Stimulated activated CD4-positive, alpha-beta T cell treated with anti-CD3 and anti-CD28 coated beads, Interleukin-2, amount 100 ng/mL, for 48 hours (primary cell): ENCODE results near the gene SAMD4B.
"Not testable (repeated sequence)": the region's sequence is repeated elsewhere in the genome, so short reads cannot be mapped to it uniquely, and the experiment has no call there.

Experiments
- DNase-seq, 2 donors: peaks; one replicate each; pipeline ENCODE4 v3.0.0-alpha.2; 2020

SAMD4B gene

DNA sequence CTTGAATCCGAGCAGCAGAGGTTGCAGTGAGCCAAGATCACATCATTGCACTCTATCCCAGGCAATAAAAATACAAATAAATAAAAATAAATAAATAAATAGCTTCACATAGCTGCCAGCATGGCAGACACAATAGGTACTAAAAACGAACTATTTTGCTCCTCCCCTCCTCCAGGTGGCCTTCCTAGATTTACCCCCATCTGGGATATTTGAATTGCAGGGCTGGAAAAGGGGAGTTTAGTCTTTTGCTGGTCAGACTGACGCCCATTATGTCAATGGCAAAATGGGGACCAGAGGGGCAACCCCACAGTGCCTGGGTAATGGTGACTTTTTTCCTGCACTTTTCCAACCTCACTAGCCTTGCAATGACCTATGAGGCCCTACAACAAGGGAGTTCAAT lies 5.7 kb upstream of the SAMD4B start:
- no peak for DNase-seq

DNA sequence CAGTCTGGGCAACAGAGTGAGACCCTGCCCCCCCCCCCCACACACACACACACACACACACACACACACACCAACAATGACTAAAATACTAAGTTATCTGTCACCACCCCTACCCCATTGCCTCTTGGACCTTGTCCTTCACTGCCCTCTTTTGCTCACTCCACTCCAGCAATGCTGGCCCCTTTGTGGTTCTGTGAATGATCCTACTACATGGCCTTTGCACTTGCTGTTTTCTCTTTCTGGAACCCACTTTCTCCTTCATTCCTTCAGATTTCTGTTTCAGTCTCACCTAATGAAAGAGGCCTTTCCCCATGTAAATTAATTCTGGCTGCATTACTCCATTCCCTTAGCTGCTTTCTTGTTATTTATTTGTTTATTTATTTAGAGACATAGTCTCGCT lies 2.5 kb upstream of the SAMD4B start:
- no peak for DNase-seq

DNA sequence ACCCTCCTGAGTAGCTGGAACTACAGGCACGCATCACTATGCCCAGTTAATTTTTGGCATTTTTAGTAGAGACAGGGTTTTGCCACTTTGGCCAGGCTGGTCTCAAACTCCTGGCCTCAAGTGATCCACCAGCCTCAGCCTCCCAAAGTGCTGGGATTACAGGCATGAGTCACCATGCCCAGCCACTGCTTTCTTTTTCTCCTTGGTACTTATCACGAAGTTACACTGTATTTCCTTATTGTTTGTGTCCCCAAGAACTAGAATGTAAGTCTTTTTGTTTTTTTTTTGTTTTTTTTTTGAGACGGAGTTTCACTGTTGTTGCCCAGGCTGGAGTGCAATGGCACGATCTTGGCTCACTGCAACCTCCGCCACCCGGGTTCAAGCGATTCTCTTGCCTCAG lies 2.1 kb upstream of the SAMD4B start:
- DNase-seq = not testable (repeated sequence)

DNA sequence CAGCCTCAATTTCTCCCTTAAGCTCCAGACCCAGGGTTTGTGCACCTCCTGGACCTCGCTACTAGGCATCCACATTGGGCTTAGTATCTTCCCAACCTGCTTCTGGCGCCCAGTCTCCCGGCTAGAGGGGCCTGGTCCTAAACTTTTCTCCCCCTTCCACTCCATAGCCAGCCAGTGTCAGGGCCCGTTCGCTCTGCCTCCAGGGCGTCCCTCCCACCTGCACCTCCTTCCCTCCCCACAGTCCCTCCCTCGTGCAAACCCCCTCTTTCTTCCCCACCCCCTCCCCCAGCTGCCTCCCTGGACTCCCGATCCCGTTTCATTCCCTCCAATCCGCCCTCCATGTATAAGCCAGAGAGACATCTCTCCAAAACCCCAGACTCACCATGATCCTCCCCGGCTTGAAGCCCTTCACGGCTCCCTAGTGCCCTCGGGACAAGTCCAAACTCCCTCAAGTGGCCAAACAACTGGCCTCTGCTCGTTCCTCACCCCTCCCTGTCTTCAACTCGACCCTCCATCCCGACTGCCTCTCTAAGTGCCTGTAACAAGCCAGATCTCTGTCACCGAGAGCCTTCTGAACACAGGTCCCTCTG lies 997 bp upstream of the SAMD4B start:
- DNase-seq = peak in 1 of 2 donors; percentile 30

DNA sequence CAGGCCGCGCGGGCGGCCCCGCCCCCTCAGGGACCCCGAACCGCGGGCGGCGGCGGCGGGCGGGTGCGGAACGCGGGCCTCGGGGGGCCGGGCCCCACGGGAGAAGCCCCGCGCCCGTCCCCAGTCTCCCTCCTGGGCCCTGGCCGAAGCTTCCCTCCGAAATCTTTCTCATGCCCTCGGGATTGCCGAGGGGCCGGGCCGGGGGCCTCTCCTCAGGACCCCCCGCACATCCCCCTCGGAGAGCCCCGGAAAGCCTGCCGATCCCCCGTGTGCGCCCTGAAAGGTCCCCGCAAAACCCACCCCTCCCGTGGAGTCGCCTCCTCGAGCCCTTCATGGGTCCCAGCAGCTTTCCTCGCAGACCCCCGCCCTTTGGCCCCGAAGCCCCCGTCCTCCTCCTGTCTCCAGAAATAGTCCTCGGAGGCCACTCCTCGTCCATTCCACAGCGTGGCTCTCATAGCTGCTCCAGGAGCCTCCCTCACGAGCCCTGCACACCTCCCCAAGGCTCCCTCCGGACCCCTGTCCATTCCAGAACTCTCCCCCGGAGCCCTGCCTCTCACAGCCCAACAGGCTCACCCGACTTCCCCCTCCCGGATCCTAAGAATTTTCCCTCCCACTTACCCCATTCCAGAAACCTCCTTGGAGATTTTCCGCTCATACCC lies 555 bp downstream of the SAMD4B start:
- no peak for DNase-seq

DNA sequence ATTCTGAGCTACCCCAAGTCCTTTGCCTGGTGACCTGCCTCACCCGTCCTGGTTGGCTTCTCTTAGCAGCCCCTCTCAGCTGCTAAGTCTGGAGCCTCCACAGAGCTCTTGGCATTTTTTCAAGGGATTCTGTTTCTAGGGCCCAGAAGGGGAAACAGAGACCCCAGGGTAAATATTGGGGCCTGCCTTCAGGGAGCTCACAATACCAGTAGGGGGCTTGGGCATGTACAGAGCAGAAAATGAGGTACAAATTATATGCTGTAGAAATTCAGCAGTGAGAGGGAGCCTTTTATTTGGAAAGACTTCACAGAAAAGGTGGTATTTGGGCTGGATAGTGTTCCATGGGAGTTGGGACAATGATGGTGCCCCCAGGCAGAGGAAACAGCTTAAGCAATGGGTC lies 3.7 kb downstream of the SAMD4B start:
- DNase-seq = no peak

DNA sequence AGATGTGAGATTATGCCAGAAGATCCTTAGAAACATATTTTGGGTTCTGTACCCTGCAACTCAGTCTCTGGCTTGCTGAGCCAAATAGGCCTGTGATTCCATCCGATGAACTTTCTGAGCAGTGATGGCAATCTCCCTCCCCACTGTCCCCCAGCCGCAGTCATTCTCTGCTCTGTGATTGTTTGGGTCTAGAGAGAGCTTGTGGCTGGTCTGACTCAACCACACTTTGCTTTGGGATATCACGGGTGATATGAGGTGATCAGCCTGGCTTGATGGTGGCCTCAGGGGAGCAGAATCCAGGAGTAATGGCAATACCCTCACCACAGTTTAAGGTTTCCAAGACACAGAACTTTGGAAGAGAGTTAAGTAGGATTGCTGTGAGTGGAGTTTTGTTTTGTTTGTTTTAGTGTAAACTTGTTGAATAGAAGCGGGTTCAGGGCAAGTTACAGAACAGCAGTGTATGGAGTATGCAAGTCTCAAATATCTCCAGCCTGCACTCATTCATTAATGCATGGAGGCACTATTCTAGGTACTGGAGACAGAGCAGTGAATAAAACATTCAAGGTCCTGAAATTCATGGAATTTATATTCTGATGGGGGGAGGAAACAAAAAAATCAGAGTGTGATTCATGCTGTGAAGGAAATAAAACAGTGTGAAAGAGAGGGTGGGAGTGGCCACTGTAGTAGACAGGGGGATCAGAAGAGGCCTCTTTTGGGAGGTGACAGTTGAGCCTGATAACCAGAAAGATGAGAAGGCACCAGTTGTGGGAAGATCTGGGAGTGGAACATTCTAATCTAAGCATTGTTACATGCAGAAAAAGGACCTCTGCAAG lies 5.3 kb downstream of the SAMD4B start:
- no peak for DNase-seq

DNA sequence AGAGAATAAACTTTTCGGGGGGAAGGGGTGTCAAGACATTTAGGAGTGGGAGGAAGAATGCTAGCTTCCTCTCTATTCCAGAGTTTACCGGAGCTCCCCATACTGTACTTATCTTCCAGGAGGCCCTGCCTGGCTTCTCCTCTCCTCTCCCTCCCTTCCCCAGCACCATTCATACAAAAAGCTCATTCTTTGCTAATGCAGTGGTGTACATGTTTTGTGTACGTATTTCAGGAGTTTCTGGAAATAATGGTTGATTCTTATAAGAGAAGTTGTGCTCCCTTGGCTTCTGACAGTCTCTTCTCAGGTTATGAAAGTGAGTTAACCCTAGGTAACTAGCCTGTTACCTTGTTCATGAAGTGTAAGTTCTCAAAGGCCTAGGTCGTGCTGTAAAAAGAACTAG lies 7.1 kb downstream of the SAMD4B start:
- DNase-seq = no peak

DNA sequence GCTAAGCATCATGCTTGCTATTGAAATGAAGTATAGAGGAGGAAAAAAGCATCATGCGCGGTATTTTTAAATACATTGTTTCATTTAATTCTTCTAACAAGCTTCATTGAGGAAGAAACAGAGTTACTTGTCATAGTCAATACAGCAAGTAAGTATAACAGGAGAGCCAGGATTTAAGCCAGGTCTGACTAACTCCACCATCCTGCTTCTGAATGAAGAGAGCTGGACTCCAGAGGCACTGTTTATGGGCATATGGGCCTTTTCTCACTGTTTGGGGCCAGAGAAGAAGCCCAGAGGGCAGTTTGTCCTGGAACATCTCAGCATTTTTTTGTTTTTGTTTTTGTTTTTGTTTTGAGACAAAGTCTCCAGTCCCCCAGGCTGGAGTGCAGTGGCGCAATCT lies 7.9 kb downstream of the SAMD4B start:
- DNase-seq = no peak

DNA sequence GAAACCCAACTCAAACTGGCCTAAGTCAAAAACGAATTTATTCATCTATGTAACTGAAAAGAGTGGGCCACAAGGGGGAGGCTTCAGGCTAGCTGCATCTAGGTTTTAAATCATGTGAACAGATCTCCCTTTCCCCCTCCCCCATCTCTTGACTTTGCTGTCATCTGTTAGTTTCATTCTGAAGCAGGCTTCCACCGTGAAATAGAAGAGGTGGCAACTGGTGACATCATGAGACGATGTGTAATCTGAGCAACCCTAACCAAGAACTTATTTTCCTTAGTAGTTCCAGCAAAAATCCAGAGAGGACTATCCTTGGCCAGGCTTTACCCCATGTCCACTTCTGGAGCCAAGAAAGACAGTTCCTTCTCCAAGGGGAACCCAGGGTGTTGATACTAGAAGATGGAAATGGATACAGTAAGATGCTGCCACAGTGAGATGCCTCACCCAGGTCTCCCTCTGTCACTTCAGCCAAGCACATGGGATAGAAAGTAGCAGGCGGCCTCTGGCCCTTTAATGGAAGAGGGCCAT lies 9.4 kb downstream of the SAMD4B start:
- peak; percentile 25 to 44 for DNase-seq

DNA sequence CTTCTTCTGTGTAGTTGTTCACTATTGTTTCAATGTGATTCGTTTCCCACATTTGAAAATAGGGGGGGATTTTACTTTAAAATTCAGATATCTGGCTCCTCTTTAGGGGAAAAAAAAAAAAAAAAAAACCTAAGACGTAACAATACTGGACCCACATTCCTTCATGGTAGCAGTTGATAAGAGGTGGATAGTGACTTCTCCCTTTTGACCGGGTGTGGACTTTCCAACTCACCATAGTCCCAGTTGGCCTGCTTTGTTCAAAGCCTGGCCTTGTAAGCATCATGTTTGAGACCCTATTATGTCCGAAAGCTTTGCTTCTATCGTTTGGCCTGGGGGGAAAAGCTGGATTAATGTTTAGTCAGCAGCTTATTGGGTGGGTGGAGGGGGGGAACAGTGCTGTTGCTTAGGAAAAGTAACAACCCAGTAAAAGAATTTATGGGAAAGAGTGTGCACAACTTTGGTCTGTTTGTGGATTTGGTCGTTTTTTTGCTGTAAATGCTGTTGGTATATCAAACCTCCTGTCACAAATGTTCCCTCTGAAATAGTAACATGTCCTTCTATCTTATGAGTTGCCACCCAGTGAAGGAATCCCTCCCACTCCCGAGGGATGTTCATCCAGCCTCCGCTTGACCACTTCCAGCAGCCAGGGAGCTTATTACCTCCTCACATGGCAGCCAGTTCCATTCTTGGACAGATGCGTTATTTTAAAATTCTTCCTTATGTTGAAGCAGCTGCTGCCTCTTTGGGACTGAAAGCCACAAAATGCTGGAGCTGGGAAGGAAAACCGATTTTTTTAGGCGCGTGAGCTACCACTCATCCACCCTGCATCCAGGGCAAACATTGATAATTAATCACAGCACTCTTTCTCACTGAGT lies 10.4 kb downstream of the SAMD4B start:
- DNase-seq = no peak

DNA sequence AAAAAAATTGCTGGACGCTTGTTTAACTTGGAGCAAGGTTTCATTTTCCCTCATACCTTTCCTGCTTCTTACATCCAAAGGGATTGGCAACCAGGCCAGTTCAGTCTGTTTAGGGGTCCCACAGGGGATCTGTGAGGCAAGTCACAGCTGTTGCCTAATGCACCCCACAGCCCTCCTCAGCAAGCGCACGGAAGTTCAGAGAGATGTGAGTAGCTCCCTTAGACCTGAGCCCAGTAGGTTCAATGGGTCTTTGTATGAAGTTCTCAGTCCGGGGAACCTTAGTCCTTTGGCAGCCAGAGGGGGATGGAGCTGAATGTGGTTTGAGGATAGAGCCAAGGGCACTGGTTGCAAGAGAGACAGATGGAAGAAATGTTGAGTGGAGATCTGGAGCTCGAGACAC lies 13.0 kb downstream of the SAMD4B start:
- DNase-seq = no peak

DNA sequence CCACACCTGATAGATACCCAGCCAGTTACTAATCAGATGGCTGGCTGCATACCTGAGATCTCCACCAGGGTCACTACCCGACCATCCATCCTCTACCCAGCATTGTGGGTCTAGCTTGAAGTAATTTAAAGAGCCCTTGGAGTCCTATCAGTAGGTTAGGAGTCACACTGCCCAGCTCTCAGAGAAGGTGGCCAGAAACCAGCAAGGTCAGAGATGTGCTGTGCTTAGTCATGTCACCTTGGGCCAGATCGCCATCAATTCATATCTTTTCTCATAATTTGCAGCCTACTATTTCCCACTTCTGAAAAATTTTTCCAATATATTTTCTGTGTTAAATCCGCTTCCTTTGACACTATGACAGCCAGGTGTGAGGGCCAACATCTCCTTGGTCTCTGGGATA lies 13.9 kb downstream of the SAMD4B start:
- DNase-seq = no peak

DNA sequence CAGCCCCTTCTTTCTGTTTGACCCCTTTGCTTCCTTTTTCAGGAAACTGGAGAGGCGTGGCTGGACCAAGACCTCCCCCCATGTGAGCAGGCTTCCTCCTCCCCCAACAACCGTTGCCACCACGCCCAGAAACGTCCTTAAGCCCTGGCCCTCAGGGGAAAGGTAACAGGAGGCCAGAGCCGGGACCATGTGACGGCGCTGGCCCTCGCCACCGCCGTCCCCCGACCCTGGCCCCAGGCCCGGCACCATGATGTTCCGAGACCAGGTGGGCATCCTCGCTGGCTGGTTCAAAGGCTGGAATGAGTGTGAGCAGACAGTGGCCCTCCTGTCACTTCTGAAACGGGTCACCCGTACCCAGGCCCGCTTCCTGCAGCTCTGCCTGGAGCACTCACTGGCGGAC lies 14.4 kb downstream of the SAMD4B start:
- DNase-seq = no peak

DNA sequence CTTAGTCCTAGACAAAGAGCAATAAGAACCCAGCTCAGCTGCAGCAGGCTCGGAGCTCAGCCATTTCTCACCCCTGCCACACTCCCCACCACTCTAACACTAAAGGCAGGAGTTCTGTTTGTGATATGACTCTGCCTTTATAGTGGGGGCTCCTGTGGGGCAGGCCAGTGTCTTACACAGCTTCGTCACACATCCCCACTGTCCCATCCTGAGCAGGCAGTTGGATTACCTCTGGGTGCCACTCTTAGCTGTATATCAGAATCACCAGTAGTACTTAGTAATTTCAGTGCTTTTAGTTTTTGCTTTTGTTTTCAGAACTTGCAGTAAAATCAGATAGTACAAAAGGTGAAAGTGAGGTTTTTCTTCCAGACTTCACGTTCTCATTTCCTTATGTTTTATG lies 16.8 kb downstream of the SAMD4B start:
- DNase-seq = no peak

DNA sequence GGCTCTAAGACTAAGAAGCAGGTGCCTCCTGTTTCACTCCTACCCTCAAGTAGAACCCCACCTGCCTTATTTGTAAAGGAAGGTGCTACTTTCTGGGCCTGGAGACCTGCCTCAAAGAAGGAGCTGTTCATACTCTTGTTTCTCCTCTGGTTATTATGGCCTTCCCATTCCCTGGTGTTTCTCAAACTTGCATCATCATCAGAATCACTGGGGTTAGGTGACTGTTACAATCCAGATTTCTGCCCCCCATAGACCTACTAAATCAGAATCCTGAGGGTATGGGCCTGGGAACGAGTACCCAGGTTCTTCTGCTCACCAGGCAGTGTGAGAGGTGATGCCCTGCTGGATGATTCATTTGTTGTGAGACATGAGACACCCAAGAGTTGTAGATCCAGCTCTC lies 18.4 kb downstream of the SAMD4B start:
- DNase-seq = no peak

DNA sequence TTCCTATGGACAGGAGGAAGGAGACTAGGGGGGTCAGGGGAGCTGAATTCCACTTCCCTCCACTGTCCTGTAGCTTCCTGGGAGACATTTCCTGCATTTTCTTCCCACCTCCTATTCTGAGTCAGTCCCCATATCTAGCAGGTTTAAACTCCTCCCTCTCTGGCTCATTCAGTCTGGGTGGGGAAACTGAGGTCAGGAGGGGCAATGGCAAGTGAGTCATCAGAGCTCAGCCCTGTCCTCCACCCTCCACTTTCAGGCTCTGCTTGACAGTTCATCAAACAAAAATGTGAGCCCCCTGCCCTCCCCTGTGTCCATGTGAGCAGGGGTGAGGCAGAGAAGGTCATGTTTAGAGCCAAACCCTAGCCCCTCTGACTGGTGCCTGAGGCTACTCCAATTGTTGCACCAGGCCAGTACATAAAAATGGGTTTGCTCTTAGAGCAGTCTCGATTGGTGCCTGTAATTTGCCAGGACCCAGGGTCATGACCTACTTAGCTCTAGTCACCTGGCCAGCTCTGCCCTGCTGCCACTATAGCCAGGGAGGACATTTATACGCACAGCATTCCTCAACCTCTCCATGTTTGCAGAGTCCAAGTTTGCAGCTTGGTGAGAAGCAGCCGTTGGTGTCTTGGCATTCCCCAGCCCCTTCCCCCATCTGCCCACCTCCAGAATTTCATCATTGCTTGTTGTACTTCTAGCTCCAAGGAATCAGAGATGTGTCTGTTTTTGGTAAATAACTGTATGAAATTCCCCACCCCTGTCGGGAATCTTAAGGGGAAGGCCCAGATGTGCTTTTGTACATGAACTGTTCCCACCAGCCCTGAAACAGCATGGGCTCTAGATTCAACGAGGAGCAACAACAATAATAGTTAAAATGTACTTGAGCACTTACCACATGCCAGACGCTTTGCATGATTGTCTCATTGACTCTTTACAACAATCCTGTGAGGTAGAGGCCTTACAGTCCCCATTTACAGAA lies 20.7 kb downstream of the SAMD4B start:
- no peak for DNase-seq

DNA sequence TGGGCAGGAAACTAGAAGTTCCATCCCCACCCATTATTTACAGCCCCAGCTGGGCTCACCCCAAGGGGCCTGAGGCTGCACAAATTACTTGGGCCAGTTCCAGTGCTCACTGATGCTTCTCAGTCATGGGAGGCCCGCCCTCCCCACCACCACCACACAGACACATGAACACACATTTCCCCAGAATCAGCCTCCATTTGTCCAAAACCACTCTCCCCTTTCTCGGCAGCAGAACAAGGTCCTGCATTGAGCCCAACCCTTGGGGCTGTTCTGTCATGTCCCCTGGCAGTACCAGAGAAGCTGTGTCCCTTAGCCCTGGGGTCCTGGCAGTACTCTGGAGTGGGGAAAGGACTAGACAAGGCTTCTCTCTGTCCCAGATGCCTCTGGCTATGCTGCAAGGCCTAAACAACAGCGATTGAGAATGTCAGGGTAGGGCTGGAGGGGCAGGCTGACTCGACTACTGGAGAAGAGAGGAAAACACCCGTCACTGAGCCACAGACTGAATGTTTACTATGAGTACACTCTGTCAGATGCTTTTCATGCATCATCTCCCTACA lies 21.8 kb downstream of the SAMD4B start:
- DNase-seq = no peak

DNA sequence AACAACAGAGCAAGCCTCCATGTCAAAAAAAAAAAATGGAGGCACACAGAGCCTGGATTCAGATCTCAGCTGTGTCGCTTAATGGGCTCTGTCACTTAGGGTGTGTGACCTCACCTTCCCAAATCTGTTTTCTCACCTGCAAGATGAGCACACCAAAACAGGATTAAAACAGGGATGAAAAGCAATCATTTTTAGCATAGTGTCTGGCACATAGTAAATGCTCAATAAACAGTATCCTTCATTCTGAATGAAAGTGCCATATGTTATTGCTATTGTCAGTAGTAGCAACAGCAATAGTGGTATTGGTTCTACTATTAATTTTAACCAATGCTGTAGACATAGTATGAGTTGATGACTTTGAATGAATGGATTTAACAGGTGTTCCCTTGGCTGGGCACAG lies 23.3 kb downstream of the SAMD4B start:
- DNase-seq = no peak

DNA sequence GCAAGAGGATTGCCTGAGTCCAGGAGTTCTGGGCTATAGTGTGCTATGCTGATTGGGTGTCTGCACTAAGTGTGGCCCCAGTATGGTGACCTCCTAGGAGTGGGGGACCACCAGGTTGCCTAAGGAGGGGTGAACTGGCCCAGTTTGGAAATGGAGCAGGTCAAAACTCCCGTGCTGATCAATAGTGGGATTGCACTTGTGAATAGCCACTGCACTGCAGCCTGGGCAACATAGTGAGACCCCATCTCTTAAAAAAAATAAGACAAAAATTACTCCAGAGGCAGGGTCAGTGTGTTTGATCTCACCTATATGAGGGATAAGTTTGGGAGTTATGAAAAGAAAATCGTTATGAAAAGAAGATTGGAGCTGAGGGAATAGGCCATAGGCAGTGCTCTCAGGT lies 27.0 kb downstream of the SAMD4B start:
- no peak for DNase-seq

DNA sequence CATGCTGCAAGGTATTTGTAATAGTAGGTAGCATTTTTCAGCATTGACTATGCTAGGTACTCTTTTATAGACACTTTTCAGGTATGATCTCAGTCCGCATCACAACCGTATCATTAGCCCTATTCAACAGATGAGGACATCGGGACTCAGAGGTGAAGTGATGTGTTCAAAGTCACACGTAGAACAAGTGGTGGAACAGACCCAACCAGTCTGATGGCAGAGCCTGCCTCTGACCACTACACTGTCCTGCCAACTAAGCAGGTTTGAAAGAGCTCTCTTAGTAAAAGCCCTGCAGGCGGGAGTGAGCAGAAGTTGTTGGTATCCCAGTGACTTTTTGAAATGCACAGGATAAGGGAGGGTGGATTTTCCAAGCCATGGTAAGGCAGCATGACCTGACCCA lies 28.5 kb downstream of the SAMD4B start:
- no peak for DNase-seq
